ENCODE data around the gene LRRC73.
"Not testable (repeated sequence)": the region's sequence is repeated elsewhere in the genome, so short reads cannot be mapped to it uniquely, and the experiment has no call there.

LRRC73 gene

GRCh38 chr6:43491750-43492661 is 18.1 kb downstream of the LRRC73 start:
- DNase-seq, result no peak

- no peak for DNase-seq
Measured at GRCh38 chr6:43490523-43490939, 19.6 kb downstream of the LRRC73 start.

GRCh38 chr6:43489277-43490072 is 20.7 kb downstream of the LRRC73 start:
- no peak for DNase-seq

- no peak for DNase-seq
Measured at GRCh38 chr6:43488667-43489276, 21.4 kb downstream of the LRRC73 start.

GRCh38 chr6:43481591-43482236 is 28.4 kb downstream of the LRRC73 start:
- DNase-seq, result no peak

- no peak for DNase-seq
Measured at GRCh38 chr6:43481075-43481474, 29.1 kb downstream of the LRRC73 start.

GRCh38 chr6:43478008-43478372 is 32.2 kb downstream of the LRRC73 start:
- peak in 1 of 5 experiments; percentile 19 for DNase-seq

- peak; percentile 90 to 98 (median 94) for DNase-seq
Measured at GRCh38 chr6:43477235-43478007, 32.7 kb downstream of the LRRC73 start, which contains the start of gene TJAP1. TSS of gene TJAP1 (plus strand) at chr6:43477570. CDS start at chr6:43499002, 21,432 bp downstream.

GRCh38 chr6:43476746-43477145 is 33.4 kb downstream of the LRRC73 start:
- peak in 1 of 5 experiments; percentile 36 for DNase-seq

GRCh38 chr6:43475516-43475915 is 34.6 kb downstream of the LRRC73 start:
- no peak for DNase-seq

GRCh38 chr6:43472515-43472914 is 37.6 kb downstream of the LRRC73 start:
- no peak for DNase-seq

GRCh38 chr6:43471399-43471798 is 38.7 kb downstream of the LRRC73 start:
- DNase-seq, result no peak

- peak in 1 of 5 experiments; percentile 34 for DNase-seq
Measured at GRCh38 chr6:43469947-43470346, 40.2 kb downstream of the LRRC73 start.

- no peak for DNase-seq
Measured at GRCh38 chr6:43468748-43469681, 41.1 kb downstream of the LRRC73 start.

- DNase-seq, result no peak
Measured at GRCh38 chr6:43468240-43468639, 41.9 kb downstream of the LRRC73 start.

- DNase-seq, result no peak
Measured at GRCh38 chr6:43467752-43468151, 42.4 kb downstream of the LRRC73 start.

- DNase-seq, result not testable (repeated sequence)
Measured at GRCh38 chr6:43467265-43467664, 42.9 kb downstream of the LRRC73 start.

GRCh38 chr6:43465948-43466347 is 44.2 kb downstream of the LRRC73 start:
- DNase-seq, result no peak

GRCh38 chr6:43464337-43464736 is 45.8 kb downstream of the LRRC73 start:
- no peak for DNase-seq

GRCh38 chr6:43461936-43462335 is 48.2 kb downstream of the LRRC73 start:
- no peak for DNase-seq

GRCh38 chr6:43460032-43460431 is 50.1 kb downstream of the LRRC73 start:
- DNase-seq, result no peak
